OCI-LY7 (cell line): ENCODE measurements around the gene DNAJC18. TPM values are rescaled to one million over a fixed set of nuclear protein-coding genes. Genes with fewer than 3 reads are reported as not detected.

Experiments
- BruUV-seq: library from RNA; stranded (reverse); fragments of 400-500 nt; replicated peaks from 2 replicates; lab custom pipeline; 2021; lab: Mats Ljungman, UMichigan
- CTCF ChIA-PET: fragments of 300-600 bp; sonication (Branson Sonifier 250); formaldehyde crosslinking; loops from one replicate; lab custom pipeline; 2022; ENCODE audit warnings: antibody characterized with exemption; ENCODE audit not compliant: unreplicated experiment; lab: Charles Lee
- POLR2A ChIA-PET: fragments of 300-600 bp; sonication (Branson Sonifier 250); formaldehyde crosslinking; loops from one replicate; lab custom pipeline; 2022; ENCODE audit warnings: antibody characterized with exemption; lab: Charles Lee
- DNase-seq: peaks from one replicate; pipeline ENCODE4 v3.0.0-alpha.2; 2015; ENCODE audit warnings: low spot score
- H2AFZ ChIP-seq: fragments of 200-600 bp; sonication (generic), shearing (Covaris generic); 2 replicates; pipeline ENCODE4 v1.6.1; 2014; ENCODE audit warnings: mild to moderate bottlenecking, antibody characterized with exemption, low read length, moderate library complexity
- H3K27ac ChIP-seq: fragments of 200-600 bp; sonication (generic); 2 replicates; pipeline ENCODE4 v1.5.1; 2014; ENCODE audit warnings: mixed run types, low read depth, mild to moderate bottlenecking, moderate library complexity, low read length, inconsistent platforms; ENCODE audit not compliant: poor library complexity, severe bottlenecking
- H3K36me3 ChIP-seq: fragments of 200-600 bp; sonication (generic); 2 replicates; pipeline ENCODE4 v1.6.1; 2014; ENCODE audit warnings: mild to moderate bottlenecking, antibody characterized with exemption, low read length, moderate library complexity, mixed read lengths; ENCODE audit not compliant: insufficient read depth
- H3K4me1 ChIP-seq: fragments of 200-600 bp; sonication (generic); 2 replicates; pipeline ENCODE4 v1.5.1; 2014; ENCODE audit warnings: mild to moderate bottlenecking, low read length; ENCODE audit not compliant: insufficient read depth, poor library complexity, severe bottlenecking
- H3K4me2 ChIP-seq: fragments of 200-600 bp; sonication (generic); 2 replicates; pipeline ENCODE4 v1.6.1; 2014; ENCODE audit warnings: mild to moderate bottlenecking, low read length
- H3K4me3 ChIP-seq: fragments of 200-600 bp; sonication (generic); 2 replicates; pipeline ENCODE4 v1.5.1; 2014; ENCODE audit warnings: mild to moderate bottlenecking, low read depth, low read length; ENCODE audit not compliant: poor library complexity, severe bottlenecking
- H3K79me2 ChIP-seq: fragments of 200-600 bp; sonication (generic); 2 replicates; pipeline ENCODE4 v1.6.1; 2016; ENCODE audit warnings: low read depth, mild to moderate bottlenecking, low read length, moderate library complexity, mixed read lengths; ENCODE audit not compliant: insufficient read depth
- H3K9me2 ChIP-seq: fragments of 200-600 bp; sonication (generic); 2 replicates; pipeline ENCODE4 v1.6.1; 2016; ENCODE audit warnings: mild to moderate bottlenecking, low read length, mixed read lengths; ENCODE audit not compliant: insufficient read depth
- H3K9me3 ChIP-seq: fragments of 200-600 bp; sonication (generic); 2 replicates; pipeline ENCODE4 v1.6.1; 2014; ENCODE audit warnings: mild to moderate bottlenecking, mixed run types, low read length, mixed read lengths
- H4K20me1 ChIP-seq: fragments of 200-600 bp; sonication (generic); 2 replicates; pipeline ENCODE4 v1.6.1; 2014; ENCODE audit warnings: mild to moderate bottlenecking, antibody characterized with exemption, low read length, moderate library complexity, mixed read lengths; ENCODE audit not compliant: insufficient read depth
- EZH2phosphoT487 ChIP-seq: fragments of 200-600 bp; sonication (generic); IDR thresholded peaks from 2 replicates; pipeline ENCODE4 v1.6.1; 2018; ENCODE audit warnings: low read depth, borderline replicate concordance, mild to moderate bottlenecking, mixed run types, antibody characterized with exemption, low read length, moderate library complexity, mixed read lengths
- intact Hi-C: fragments of 100-400 bp; cut with micrococcal nuclease; formaldehyde crosslinking; loops from one replicate; pipeline ENCODE4 v1.10.0; 2022; ENCODE audit not compliant: unreplicated experiment
- total RNA-seq, 2 experiments: library from RNA; depleted of rRNA in 1 of 2; stranded (reverse); fragments of >200 nt in 1 of 2; shearing (Covaris generic) in 1 of 2; gene quantifications; 2 replicates each; pipeline ENCODE4 v1.2.3, GENCODE V29; 2014 to 2022
- TF ChIP-seq, protein P1 (sequence below): fragments of 200-600 bp; sonication (generic); conservative IDR thresholded peaks from 2 replicates; pipeline ENCODE4 v1.5.1; 2014; ENCODE audit warnings: mild to moderate bottlenecking, antibody characterized with exemption, low read length, moderate library complexity, mixed read lengths

Gene DNAJC18
- total RNA-seq, 2 experiments from 2014 or later, result 1.2 to 12.6 TPM

DNA sequence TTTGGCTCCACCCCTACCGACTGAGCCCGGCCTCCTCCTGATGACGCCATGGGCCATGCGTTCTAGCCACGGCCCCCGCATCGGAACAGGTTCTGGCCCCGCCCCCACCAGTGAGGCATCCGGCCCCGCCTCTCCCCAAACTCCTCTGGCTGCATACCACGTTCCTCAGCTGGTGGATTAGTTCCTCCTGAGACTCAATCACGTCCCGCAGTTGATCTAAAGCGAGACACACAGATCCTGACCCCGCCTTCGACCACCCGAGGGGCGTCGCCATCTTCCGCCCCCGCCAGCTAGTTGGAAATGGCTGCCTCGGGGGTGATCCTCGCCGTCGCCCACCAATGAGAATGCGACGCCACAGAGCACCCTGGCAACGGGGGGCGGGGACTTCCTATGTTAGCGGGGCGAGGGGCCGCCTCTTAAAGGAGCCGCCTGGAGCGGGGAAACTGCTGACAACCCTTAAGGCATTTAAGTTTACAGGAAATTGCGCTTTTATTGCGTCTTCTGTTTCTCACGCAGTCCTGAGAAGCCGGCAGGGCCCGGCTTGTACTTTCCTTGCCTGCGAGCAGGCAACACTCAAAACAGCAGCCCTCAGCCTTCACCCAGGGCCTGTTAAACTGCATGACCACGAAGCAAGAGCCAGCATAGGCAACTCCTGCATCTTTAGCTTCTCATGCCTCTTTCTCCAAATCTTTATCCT, 35.4 kb downstream of the DNAJC18 start, which contains the start of gene SPATA24:
TSS of gene SPATA24 (minus strand) at position 303 of the 697 bp plus-strand sequence. CDS start at position 274, 29 bp downstream.
- peak within 1 kb of the TSS; percentile 98 for H3K4me2 ChIP-seq
- H3K79me2 ChIP-seq, result no peaks in the 10 kb centered on the region
- peak within 1 kb of the TSS; percentile 83 for H3K27ac ChIP-seq
- peaks cover 6% of the 10 kb centered on the region; the same call in 1 of the 2 replicates for H3K36me3 ChIP-seq
- TF ChIP-seq, protein P1, sequence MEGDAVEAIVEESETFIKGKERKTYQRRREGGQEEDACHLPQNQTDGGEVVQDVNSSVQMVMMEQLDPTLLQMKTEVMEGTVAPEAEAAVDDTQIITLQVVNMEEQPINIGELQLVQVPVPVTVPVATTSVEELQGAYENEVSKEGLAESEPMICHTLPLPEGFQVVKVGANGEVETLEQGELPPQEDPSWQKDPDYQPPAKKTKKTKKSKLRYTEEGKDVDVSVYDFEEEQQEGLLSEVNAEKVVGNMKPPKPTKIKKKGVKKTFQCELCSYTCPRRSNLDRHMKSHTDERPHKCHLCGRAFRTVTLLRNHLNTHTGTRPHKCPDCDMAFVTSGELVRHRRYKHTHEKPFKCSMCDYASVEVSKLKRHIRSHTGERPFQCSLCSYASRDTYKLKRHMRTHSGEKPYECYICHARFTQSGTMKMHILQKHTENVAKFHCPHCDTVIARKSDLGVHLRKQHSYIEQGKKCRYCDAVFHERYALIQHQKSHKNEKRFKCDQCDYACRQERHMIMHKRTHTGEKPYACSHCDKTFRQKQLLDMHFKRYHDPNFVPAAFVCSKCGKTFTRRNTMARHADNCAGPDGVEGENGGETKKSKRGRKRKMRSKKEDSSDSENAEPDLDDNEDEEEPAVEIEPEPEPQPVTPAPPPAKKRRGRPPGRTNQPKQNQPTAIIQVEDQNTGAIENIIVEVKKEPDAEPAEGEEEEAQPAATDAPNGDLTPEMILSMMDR, result no peak
- no peak for TF ChIP-seq EZH2phosphoT487
- H2AFZ ChIP-seq, result peak within 1 kb of the TSS; percentile 75
- no peaks in the 10 kb centered on the region for H3K9me3 ChIP-seq
- peak; percentile 98 for DNase-seq
- intact Hi-C loops, result loop anchor here (10.0 kb wide), 1 partner anchor 209 kb away; the partner anchor contains the start of gene SIL1
- H3K4me1 ChIP-seq, result peaks cover 43% of the 10 kb centered on the region
- ChIA-PET POLR2A (interaction anchor here (0.6 to 1.7 kb wide), 5 partner anchors 11 to 111 kb away, joined by 3 to 5 read pairs (median 4); partner anchors contain the start of gene MATR3), CTCF (interaction anchor here (0.6 to 3.1 kb wide), 3 partner anchors 13 to 902 kb away, joined by 3 to 12 read pairs (median 3); no protein-coding TSS in a partner anchor)
- no peaks in the 10 kb centered on the region for H3K9me2 ChIP-seq
- H4K20me1 ChIP-seq, result no peaks in the 10 kb centered on the region
- H3K4me3 ChIP-seq, result peak within 1 kb of the TSS; percentile 71
- no TSS peak for BruUV-seq

DNA sequence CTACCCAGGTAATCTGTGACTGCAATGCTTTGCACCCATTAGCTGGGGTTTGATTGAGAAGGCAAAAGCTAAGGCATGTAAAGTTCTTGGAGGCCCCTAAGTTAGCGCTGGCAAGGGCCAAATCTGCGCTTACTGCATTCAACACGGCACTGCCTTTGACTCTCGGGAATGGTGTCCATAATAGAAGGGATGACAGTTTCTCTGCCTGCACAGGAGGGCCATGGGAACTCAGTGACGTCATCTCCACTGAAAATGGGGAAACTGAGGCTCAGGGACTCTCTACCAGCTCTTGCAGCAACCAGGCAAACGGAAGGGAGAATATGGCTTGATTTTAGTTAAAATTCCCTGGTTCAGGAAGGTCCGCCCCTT, 35.9 kb downstream of the DNAJC18 start:
- intact Hi-C loops, result loop anchor here (10.0 kb wide), 1 partner anchor 209 kb away; the partner anchor contains the start of gene SIL1
- POLR2A ChIA-PET, result interaction anchor here (0.8 to 1.7 kb wide), 4 partner anchors 12 to 111 kb away, joined by 3 to 7 read pairs (median 4); partner anchors contain the start of gene MATR3
- no peak for TF ChIP-seq EZH2phosphoT487
- TF ChIP-seq, protein P1, result no peak

More for the DNA sequence above, 35.9 kb downstream of the DNAJC18 start:
- TSS peak; percentile 89 for BruUV-seq
- Histone ChIP-seq H3K4me1 (peaks cover 41% of the 10 kb centered on the region), H2AFZ (peak overlapping the region; percentile 42; the same call in 1 of the 2 replicates), H4K20me1 (no peaks in the 10 kb centered on the region), H3K9me3 (no peaks in the 10 kb centered on the region), H3K36me3 (peaks cover 6% of the 10 kb centered on the region; the same call in 1 of the 2 replicates), H3K79me2 (no peaks in the 10 kb centered on the region), H3K27ac (peak overlapping the region; percentile 83), H3K4me2 (peak overlapping the region; percentile 98), H3K9me2 (no peaks in the 10 kb centered on the region), H3K4me3 (peak overlapping the region; percentile 71)
- DNase-seq, result no peak
- CTCF ChIA-PET, result interaction anchor here (3.1 kb wide), 1 partner anchor 12 kb away, joined by 12 read pairs; no protein-coding TSS in a partner anchor
